HG03439 (cell line): Measurements from ENCODE around the gene HSD17B10.
"Not testable (repeated sequence)": the region's sequence is repeated elsewhere in the genome, so short reads cannot be mapped to it uniquely, and the experiment has no call there.

ENCODE experiments used
- ATAC-seq: cut with Tn5 transposase; IDR thresholded peaks from one replicate; pipeline ENCODE4 v1.9.1; 2021; ENCODE audit warnings: mild to moderate bottlenecking, moderate library complexity; ENCODE audit not compliant: unreplicated experiment

Gene HSD17B10

GRCh38 chrX:53433651-53434639, at the start of gene HSD17B10:
Gene HSD17B10 (minus strand): TSS chrX:53434370. CDS start chrX:53434345, 25 bp downstream.
- peak; percentile 92 for ATAC-seq

- no peak for ATAC-seq
Observed at GRCh38 chrX:53483416-53483815, 49.2 kb upstream of the HSD17B10 start.

GRCh38 chrX:53481816-53482465, 47.8 kb upstream of the HSD17B10 start:
- ATAC-seq: no peak

- ATAC-seq: no peak
Observed at GRCh38 chrX:53481093-53481492, 46.9 kb upstream of the HSD17B10 start.

DNA sequence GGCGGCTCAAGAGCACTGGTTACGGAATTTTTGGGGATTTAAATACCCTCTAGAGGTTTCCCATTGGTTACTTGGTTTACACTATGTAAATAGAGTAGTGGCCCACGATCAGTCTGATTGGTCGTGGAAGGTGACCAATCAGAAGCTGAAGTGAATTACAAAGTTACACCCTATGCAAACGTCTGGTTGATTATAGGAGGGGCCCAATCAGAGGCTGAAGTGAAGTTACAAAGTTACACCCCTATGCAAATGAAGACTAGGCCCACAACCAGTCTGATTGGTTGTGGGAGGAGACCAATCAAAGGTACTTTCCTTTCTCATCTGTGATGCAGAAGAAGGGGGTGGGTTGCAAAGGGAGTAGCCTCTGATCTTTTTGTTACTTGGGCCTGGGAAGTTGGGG, 45.1 kb upstream of the HSD17B10 start:
- ATAC-seq: no peak

- no peak for ATAC-seq
Observed at GRCh38 chrX:53476371-53476770, 42.2 kb upstream of the HSD17B10 start.

DNA sequence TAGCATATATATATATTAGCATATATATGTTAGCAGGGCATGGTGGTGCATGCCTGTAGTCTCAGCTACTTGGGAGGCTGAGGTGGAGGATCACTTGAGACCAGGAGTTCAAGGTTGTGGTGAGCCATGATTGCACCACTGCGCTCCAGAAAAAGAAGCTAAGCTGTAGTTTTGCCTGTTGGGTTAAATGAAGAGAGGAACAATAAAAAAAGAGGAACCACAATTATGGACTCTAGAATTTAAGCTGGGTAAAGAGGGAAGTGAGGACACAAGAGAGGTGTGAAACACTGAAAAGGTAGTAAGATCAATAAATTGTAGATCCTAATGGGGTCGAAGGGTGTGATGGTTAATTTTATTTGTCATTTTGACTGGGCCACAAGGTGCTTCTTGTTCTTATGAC, 40.5 kb upstream of the HSD17B10 start:
- ATAC-seq: no peak

- no peak for ATAC-seq
Observed at GRCh38 chrX:53471346-53471745, 37.2 kb upstream of the HSD17B10 start.

DNA sequence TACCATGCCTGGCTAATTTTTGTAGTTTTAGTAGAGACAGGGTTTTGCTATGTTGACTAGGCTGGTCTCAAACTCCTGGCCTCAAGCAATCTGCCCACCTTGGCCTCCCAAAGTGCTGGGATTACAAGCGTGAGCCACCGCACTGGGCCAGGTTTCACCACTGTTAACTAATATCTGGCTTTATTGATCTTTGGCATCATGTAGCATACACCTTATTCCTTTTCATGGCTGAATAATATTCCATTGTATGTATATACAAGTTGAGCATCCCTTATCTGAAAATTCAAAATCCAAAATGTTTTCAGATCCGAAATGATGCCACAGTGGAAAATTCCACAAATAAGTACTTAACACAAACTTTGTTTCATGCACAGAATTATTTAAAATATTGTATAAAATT, 34.5 kb upstream of the HSD17B10 start:
- not testable (repeated sequence) for ATAC-seq

DNA sequence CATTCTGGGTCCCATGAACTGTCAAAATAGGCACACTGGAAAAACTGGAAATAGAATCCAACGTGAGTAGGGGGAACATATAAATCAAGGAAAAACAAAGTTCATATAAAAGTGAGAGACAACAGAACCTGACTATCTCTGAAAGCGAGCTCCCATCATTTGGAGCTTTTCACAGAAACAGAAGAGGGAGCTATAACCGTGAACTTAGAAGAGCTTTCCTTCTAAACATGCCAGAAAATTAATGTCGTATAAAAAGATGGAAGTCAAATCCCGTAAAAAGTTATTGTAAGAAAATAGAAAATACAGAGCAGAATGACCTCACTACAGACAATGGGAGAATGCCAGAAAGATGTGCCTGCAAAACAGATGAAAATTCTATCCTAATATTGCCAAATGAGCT, 23.9 kb upstream of the HSD17B10 start:
- no peak for ATAC-seq

DNA sequence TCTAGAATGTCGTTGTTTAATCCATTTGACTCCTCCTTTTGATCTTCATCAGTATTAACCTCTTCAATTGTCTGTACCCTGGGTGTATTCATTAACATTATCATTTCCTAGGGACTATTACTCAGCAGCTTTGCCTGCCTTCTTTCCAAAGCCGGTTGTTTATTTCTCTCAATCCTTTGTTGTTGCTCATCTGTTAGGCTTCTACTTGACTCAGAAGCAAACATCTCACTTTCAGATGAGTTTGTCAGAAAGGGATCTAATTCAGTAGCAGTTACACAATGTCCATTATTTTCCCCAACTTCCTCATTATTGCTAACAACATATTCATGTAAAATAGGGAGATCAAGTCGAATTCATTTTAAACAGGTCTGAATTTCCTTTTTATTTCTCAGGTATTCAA, 22.1 kb upstream of the HSD17B10 start:
- ATAC-seq: no peak

GRCh38 chrX:53452812-53453211, 18.6 kb upstream of the HSD17B10 start:
- no peak for ATAC-seq

DNA sequence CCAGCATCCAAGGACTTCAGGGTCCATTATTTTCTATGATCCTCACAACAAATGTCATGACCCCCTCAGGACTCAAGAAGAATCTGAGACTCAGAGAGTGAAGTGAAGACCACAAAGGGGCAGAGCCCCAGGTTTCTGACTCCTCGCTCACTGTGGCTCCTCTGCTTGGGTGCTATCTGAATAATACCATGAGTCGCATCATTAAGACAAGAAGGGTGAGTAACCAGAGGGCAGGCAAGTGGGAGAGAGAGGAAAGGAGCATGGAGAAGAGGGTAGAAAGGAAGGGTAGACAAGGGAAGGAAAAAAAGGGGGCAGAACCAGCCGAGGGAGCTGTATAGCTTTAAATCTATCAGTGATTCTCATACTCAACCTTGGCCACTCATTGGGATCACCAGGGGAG, 15.5 kb upstream of the HSD17B10 start:
- no peak for ATAC-seq

- no peak for ATAC-seq
Observed at GRCh38 chrX:53447441-53447840, 13.3 kb upstream of the HSD17B10 start.

GRCh38 chrX:53445977-53446376, 11.8 kb upstream of the HSD17B10 start:
- ATAC-seq: no peak

DNA sequence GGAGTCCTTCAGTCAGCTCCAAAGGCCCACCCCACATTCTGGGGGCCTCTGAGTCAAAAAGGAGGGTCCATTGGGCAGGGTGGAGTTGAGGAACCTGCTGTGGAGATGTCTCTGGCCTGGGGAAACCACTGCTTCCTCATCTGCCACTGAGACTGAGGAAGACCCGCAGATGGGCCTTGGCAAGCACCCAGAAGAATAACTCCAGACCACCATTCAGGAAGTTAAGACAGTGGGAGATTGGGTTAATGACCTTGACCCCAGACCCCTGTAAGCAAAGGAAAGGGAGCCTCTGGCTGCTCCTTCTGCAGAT, 8.1 kb upstream of the HSD17B10 start:
- no peak for ATAC-seq

DNA sequence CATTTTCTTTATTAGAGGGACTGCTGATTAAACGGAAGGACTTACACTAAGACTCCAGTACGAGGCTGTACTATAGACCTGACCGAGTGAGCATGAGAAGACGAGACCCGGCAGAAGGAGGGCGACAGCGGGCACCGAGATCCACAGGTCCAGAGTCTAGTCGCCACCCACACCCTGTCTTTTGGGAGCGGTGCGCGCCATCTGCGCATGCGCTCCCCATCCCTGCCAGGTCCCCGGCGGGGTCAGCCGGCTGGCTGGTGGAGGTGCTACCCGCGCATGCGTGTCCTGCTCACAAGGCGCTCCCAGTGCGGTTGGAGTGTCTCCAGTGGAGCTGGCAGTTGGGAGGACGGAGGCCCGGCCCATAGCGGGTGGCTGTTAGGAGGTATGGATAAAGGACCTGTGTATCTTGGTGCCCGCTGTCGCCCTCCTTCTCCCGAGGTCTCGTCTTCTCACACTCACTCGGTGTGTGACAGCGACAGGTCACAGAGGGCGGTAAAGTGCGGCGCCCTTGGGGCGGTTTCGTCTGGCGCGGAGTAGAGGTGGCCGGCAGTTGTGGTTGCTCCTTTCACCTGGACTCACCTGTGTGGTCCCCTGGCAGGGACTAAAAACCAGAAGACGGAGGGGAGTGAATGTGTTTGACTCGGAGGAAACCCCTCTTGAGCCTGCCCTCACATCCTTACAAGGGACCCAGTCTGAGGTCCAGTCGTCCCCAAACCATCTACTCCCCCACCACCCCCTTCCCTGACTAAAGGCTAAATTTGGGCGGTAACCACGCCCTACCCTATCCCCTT, 7.6 kb upstream of the HSD17B10 start:
- ATAC-seq: peak; percentile 83

GRCh38 chrX:53440621-53441517, 6.7 kb upstream of the HSD17B10 start:
- ATAC-seq: no peak

DNA sequence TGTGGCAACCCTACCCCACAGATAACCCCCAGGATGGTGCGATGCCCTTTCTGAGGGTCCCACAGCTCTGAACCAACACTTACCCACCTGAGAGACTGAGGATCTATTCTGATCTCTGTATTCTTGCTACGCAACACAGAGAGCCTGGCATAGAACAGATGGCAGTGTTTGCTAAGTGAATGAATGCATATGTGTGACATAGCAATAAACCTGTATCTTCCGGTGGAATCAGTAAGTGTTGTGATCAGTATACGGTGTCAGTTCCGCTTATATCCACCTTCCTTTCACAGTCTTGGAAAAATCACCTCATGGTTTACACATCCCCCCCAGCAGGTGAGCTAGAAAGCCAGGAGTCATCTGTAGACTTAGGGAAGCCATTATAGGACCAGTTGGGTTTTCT, 5.9 kb upstream of the HSD17B10 start:
- ATAC-seq: no peak

DNA sequence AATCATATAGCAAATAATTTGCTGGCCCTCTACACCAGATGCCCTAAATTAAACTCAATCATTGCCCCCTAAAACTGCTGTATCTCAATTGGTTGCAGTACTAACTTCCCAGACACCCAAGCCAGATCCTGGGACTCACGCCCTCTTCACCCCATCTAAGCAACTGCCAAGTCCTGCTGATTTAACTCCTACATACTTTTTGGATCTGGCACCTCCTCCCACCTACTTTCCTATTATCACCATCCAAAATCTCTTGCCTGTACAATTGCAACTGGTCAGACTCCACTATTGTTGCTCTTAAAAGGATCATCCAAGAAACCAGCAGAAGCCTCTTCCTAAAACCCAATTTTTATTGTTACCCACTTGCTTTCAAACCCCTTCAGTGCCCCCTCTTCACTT, 4.7 kb upstream of the HSD17B10 start:
- no peak for ATAC-seq
